ENCODE data around the gene NLGN4X.

GRCh38 chrX:6052111-6052745 is 176.4 kb downstream of the NLGN4X start:
- TF ChIP-seq EP300 (IDR thresholded peaks at IDR 0.05) (no peak), CTCF (IDR thresholded peaks at IDR 0.05) (no peak), POLR2A (IDR thresholded peaks at IDR 0.05; ENCODE audit: low read depth) (no peak)
